Transverse colon (tissue), 4 donors: ENCODE results near the gene ENPP6. TPM values are rescaled to one million over a fixed set of nuclear protein-coding genes. Genes with fewer than 3 reads are reported as not detected.

Experiments
- DNase-seq: peaks from one replicate; pipeline ENCODE4 v3.0.0-alpha.2; 2019
- H3K27ac ChIP-seq, 4 donors: fragments of 200-600 bp; sonication (generic); 2 replicates each; pipeline ENCODE4 v1.5.1; 2016 to 2018; ENCODE audit warnings: inconsistent platforms in 4 of 4
- H3K27me3 ChIP-seq: fragments of 200-600 bp; sonication (generic); 2 replicates; pipeline ENCODE4 v1.5.1; 2017; ENCODE audit warnings: inconsistent platforms
- H3K36me3 ChIP-seq, 4 donors: fragments of 200-600 bp; sonication (generic); 2 replicates each; pipeline ENCODE4 v1.5.1; 2017 to 2019; ENCODE audit warnings: inconsistent platforms in 4 of 4
- H3K4me1 ChIP-seq, 4 donors: fragments of 200-600 bp; sonication (generic); 2 replicates each; pipeline ENCODE4 v1.5.1; 2017 to 2020; ENCODE audit warnings: inconsistent platforms in 4 of 4
- H3K4me3 ChIP-seq, 4 donors: fragments of 200-600 bp; sonication (generic); 1 replicate in 1 of 4; 2 replicates in 3 of 4; pipeline versions ENCODE4 v1.5.1 to v1.6.1; 2017 to 2019; ENCODE audit warnings: inconsistent platforms in 4 of 4
- H3K9me3 ChIP-seq, 2 donors: fragments of 200-600 bp; sonication (generic); 2 replicates each; pipeline ENCODE4 v1.5.1; 2017 to 2019; ENCODE audit warnings: inconsistent platforms in 2 of 2
- CTCF ChIP-seq, 5 experiments: fragments of 200-600 bp in 3 of 5; fragments of 450-650 bp in 2 of 5; sonication (generic) in 3 of 5; IDR thresholded peaks; 1 replicate in 2 of 5; 2 replicates in 3 of 5; pipeline ENCODE4 v1.5.1; 2016 to 2017; ENCODE audit warnings: antibody characterized with exemption in 5 of 5, inconsistent platforms in 3 of 5, mild to moderate bottlenecking in 2 of 5, moderate library complexity in 1 of 5
- EP300 ChIP-seq: sonication (generic); formaldehyde crosslinking; IDR thresholded peaks from one replicate; pipeline ENCODE4 v1.6.1; 2017; ENCODE audit warnings: antibody characterized with exemption, low read depth
- POLR2A ChIP-seq: fragments of 450-650 bp; IDR thresholded peaks from one replicate; pipeline ENCODE4 v1.6.1; 2016; ENCODE audit warnings: antibody characterized with exemption, mild to moderate bottlenecking, moderate library complexity
- POLR2AphosphoS5 ChIP-seq, 3 donors: sonication (generic); formaldehyde crosslinking; IDR thresholded peaks; one replicate each; pipeline ENCODE4 v1.6.1; 2016; ENCODE audit warnings: antibody characterized with exemption in 3 of 3
- WGBS, 2 donors: methylation state at CpG; one replicate each; pipeline ENCODE4 v1.1.5; 2018; ENCODE audit warnings: low coverage in 1 of 2; 5-methylcytosine and 5-hydroxymethylcytosine counted together
- in situ Hi-C, 4 donors: fragments of 200-750 bp; cut with MboI; loops; one replicate each; pipeline versions ENCODE4 v1.15.0 to v1.15.1; 2017; ENCODE audit warnings: low sequenced_read_pairs in 3 of 4, low pct_ligation_motif_present in 1 of 4, low pct_unique_long_range_greater_than_20kb in 1 of 4
- intact Hi-C: fragments of 100-400 bp; cut with DNase I; formaldehyde crosslinking; loops from one replicate; pipeline ENCODE4 v1.15.1; 2023; ENCODE audit warnings: low total_unique reads
- total RNA-seq, 4 donors: library from RNA; depleted of rRNA; stranded (reverse); fragments of >200 nt; gene quantifications; one replicate each; pipeline ENCODE4 v1.1.0, GENCODE V29; 2016

ENPP6 gene
- total RNA-seq, 4 donors from 2014 or later, result 0.14 to 0.64 TPM; not detected in 2

DNA sequence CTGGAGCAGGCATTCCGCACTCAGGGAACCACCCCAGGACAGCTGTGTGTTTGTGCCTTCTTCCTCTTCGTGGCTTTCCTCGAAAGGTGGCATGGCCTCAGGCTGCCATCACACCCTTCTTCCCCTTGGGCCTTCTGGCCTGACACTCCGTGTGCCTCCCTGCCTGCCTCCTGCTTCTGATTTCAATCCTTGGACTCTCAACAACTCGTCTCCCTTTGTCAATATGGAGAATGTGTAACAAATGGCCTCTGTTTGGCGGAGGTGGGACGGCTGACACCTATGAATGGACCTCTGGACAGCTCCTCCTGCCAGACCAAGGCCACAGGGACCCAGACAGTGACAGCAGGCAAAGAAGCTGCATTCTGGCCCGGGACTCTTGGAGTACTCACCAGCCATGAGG lies 137.0 kb downstream of the ENPP6 start:
- Histone ChIP-seq H3K4me3 (no peak overlapping the region), H3K27me3 (no peaks in the 10 kb centered on the region), H3K27ac (no peak overlapping the region), H3K4me1 (no peaks in the 10 kb centered on the region), H3K9me3 (no peaks in the 10 kb centered on the region), H3K36me3 (no peaks in the 10 kb centered on the region)
- intact Hi-C loops, result no loop called here
- in situ Hi-C loops, result no loop called here
- DNase-seq, result no peak
- no peak for TF ChIP-seq EP300
- no peak for TF ChIP-seq POLR2A
- no peak for TF ChIP-seq CTCF (IDR thresholded peaks at IDR 0.05)
- TF ChIP-seq POLR2AphosphoS5 (IDR thresholded peaks at IDR 0.05), result no peak
- WGBS, 2 donors, result 65 to 91% methylated on average over 4 to 8 of the region's 8 CpGs

GRCh38 chr4:184074677-184075388 lies 142.8 kb downstream of the ENPP6 start:
- WGBS, 2 donors, result 90 to 92% methylated on average over 5 of the region's 5 CpGs
- Histone ChIP-seq H3K27ac (no peak overlapping the region), H3K27me3 (no peaks in the 10 kb centered on the region), H3K9me3 (peaks cover 7 to 8% of the 10 kb centered on the region in 2 donors), H3K4me3 (no peak overlapping the region), H3K36me3 (no peaks in the 10 kb centered on the region), H3K4me1 (no peaks in the 10 kb centered on the region)
- TF ChIP-seq POLR2AphosphoS5 (IDR thresholded peaks at IDR 0.05) (no peak), POLR2A (no peak), CTCF (IDR thresholded peaks at IDR 0.05) (no peak), EP300 (no peak)
- no peak for DNase-seq
- intact Hi-C loops (no loop called here), in situ Hi-C loops (no loop called here)

- Histone ChIP-seq H3K4me3 (no peak overlapping the region), H3K4me1 (peaks cover 0 to 24% (median 14%) of the 10 kb centered on the region in 4 donors), H3K9me3 (peaks cover 7 to 8% of the 10 kb centered on the region in 2 donors), H3K27ac (no peak overlapping the region), H3K27me3 (no peaks in the 10 kb centered on the region), H3K36me3 (no peaks in the 10 kb centered on the region)
- 81 to 82% methylated on average over 4 to 9 of the region's 9 CpGs for WGBS, 2 donors
- no peak for DNase-seq
- in situ Hi-C loops, result no loop called here
- intact Hi-C loops, result no loop called here
- no peak for TF ChIP-seq POLR2A
- no peak for TF ChIP-seq EP300
- no peak for TF ChIP-seq CTCF (IDR thresholded peaks at IDR 0.05)
- peak in 1 of 3 donors; percentile 10 for TF ChIP-seq POLR2AphosphoS5 (IDR thresholded peaks at IDR 0.05)
Measured at GRCh38 chr4:184067931-184068554, 149.6 kb downstream of the ENPP6 start.

DNA sequence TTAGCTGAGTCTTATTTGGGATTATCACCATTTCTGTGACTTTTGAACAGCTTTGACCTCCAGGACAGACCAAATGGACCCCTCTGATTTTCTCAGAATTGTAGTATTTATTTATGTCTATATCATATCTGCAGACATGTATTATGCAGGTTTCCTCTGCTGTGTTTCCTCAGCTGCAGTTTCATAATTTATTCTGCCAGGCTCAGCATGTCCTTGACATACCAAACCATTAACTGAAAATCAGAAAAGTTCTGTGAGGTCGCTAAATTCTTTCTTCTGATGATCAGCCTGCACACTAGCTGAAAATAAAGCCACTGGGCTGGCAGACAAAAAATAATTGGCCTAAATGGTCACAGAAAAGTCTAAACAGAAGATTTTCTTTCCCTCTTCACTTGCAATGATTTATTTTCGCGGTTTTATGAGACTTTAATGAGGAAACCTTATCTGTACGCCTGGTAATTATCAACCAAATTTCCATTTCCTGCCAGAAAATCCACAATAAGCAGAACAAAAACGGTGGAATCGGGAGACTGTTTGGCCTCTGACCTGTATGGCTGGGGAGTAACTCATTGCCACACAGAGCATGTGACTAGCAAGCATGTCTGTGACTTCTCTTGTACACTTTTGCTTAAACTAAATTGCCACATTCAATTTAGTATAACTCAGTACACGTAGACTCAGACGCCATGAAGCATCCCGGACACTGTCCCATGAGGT lies 150.9 kb downstream of the ENPP6 start:
- H3K27ac ChIP-seq, result peak overlapping the region in 3 of 4 donors; percentile 15 to 48 (median 46)
- intact Hi-C loops (no loop called here), in situ Hi-C loops (no loop called here)
- TF ChIP-seq POLR2A (no peak), EP300 (no peak), POLR2AphosphoS5 (IDR thresholded peaks at IDR 0.05) (no peak), CTCF (IDR thresholded peaks at IDR 0.05) (no peak)
- 27 to 38% methylated on average over 9 of the region's 9 CpGs for WGBS, 2 donors
- no peak for DNase-seq
- H3K27me3 ChIP-seq, result no peaks in the 10 kb centered on the region
- H3K9me3 ChIP-seq, result peaks cover 1 to 2% of the 10 kb centered on the region in 2 donors
- no peaks in the 10 kb centered on the region for H3K36me3 ChIP-seq
- H3K4me1 ChIP-seq, result peaks cover 0 to 24% (median 14%) of the 10 kb centered on the region in 4 donors
- H3K4me3 ChIP-seq, result no peak overlapping the region
